ENCODE data around the gene LPGAT1. TPM values are rescaled to one million over a fixed set of nuclear protein-coding genes. Genes with fewer than 3 reads are reported as not detected.

Gene LPGAT1
- total RNA-seq, 1 experiment from 2014 or later, result 37.5 TPM

- POLR2A ChIA-PET (ENCODE audit: low non-redundant PET), result no interaction called here
- DNase-seq (ENCODE audit: low spot score), result no peak
- no TSS peak for BruUV-seq (replicated peaks)
- intact Hi-C loops (cut with micrococcal nuclease; ENCODE audit: unreplicated experiment), result no loop called here
- CTCF ChIA-PET, result no interaction called here
- H3K4me3 ChIP-seq (ENCODE audit: low read depth, low read length, poor library complexity, severe bottlenecking), result no peak overlapping the region
- peaks cover 17% of the 10 kb centered on the region for H3K4me1 ChIP-seq (ENCODE audit: insufficient read depth, low read length, poor library complexity, severe bottlenecking)
- no peaks in the 10 kb centered on the region for H3K27me3 ChIP-seq (replicated peaks; ENCODE audit: insufficient read depth, low read depth, low read length, poor library complexity)
- no peaks in the 10 kb centered on the region for H3K36me3 ChIP-seq (ENCODE audit: insufficient read depth, low read length, poor library complexity, severe bottlenecking)
- TF ChIP-seq CTCF (conservative IDR thresholded peaks at IDR 0.05; ENCODE audit: low read depth, low read length), result no peak
- no peak for TF ChIP-seq EZH2 (IDR thresholded peaks at IDR 0.05; ENCODE audit: borderline replicate concordance, low read depth, low read length, poor library complexity, severe bottlenecking)
- no peak overlapping the region for H3K27ac ChIP-seq (ENCODE audit: low read depth, low read length, poor library complexity, severe bottlenecking)
- H3K9me3 ChIP-seq (ENCODE audit: low read depth, low read length, poor library complexity, severe bottlenecking), result no peaks in the 10 kb centered on the region
Measured at GRCh38 chr1:211741116-211741515, 89.4 kb downstream of the LPGAT1 start.

DNA sequence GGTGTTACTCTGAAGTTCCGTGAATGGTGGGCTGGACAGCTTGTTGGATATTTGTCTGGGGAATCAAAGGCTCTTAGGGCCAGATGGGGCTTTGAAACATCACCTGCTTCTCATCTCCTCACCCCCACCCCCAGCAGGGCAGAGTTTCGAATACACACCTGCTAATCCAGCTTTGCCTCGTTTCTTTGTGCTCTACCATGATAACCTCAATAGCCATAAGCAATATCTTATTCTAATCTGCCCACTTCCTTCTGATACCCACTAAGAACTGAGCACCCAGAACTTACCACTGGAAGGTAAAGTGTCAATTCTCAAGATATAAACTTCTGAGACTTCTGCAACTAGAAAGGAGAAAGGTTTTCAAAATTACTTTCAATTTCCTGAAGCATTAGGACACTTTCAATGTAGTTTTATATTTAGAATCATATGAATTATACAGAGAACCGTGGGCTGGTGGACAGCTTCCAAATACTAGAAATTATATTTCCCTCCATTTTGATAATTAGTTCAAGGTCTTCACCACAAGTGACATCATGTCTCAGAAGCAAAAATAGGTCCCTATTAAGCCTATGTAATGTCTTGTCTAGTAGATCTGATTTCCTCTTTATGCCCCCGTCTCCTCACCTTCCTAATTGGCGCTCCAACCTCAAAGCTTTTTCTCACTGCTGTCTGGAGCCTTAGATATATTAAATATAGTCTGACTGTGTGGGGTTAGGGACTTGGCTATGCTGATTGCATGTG lies 90.7 kb downstream of the LPGAT1 start:
- BruUV-seq (replicated peaks), result no TSS peak
- Histone ChIP-seq H3K4me1 (ENCODE audit: insufficient read depth, low read length, poor library complexity, severe bottlenecking) (peaks cover 23% of the 10 kb centered on the region), H3K27me3 (replicated peaks; ENCODE audit: insufficient read depth, low read depth, low read length, poor library complexity) (no peaks in the 10 kb centered on the region), H3K9me3 (ENCODE audit: low read depth, low read length, poor library complexity, severe bottlenecking) (no peaks in the 10 kb centered on the region), H3K27ac (ENCODE audit: low read depth, low read length, poor library complexity, severe bottlenecking) (no peak overlapping the region), H3K36me3 (ENCODE audit: insufficient read depth, low read length, poor library complexity, severe bottlenecking) (no peaks in the 10 kb centered on the region), H3K4me3 (ENCODE audit: low read depth, low read length, poor library complexity, severe bottlenecking) (no peak overlapping the region)
- intact Hi-C loops (cut with micrococcal nuclease; ENCODE audit: unreplicated experiment), result no loop called here
- no peak for DNase-seq (ENCODE audit: low spot score)
- POLR2A ChIA-PET (ENCODE audit: low non-redundant PET), result no interaction called here
- TF ChIP-seq EZH2 (IDR thresholded peaks at IDR 0.05; ENCODE audit: borderline replicate concordance, low read depth, low read length, poor library complexity, severe bottlenecking), result no peak
- CTCF ChIA-PET, result no interaction called here

DNA sequence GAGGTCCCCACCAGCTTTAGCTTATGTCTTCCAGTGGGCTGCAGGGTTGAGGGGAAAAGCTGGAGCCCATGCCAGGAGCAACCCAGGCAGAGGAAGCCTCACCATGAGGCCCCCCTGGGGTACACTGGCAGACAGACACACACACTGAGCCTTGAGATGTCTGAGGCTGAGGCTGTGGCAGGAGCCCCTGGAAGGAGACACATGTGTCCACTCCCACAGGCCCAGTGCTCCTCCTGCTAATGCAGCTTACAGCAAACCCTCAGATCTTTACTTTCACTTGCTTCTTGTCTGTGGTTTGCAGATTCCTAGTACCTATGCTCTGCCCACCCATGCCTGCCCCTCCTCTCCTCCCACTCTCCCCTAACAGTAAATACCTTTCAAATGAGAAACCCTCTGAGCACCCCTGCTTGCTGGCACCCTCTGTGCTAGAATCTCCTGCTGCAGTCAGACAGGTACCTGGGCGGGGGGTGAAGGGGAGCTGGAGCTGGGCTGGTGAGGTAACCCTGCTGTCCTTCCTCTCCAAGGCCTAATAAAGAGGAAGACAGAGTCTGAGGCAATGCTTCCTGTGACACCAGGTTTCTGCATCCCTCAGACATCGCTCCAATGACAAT lies 91.8 kb downstream of the LPGAT1 start:
- H3K9me3 ChIP-seq (ENCODE audit: low read depth, low read length, poor library complexity, severe bottlenecking), result no peaks in the 10 kb centered on the region
- DNase-seq (ENCODE audit: low spot score), result no peak
- H3K36me3 ChIP-seq (ENCODE audit: insufficient read depth, low read length, poor library complexity, severe bottlenecking), result no peaks in the 10 kb centered on the region
- ChIA-PET CTCF (no interaction called here), POLR2A (ENCODE audit: low non-redundant PET) (no interaction called here)
- intact Hi-C loops (cut with micrococcal nuclease; ENCODE audit: unreplicated experiment), result no loop called here
- H3K27me3 ChIP-seq (replicated peaks; ENCODE audit: insufficient read depth, low read depth, low read length, poor library complexity), result no peaks in the 10 kb centered on the region
- H3K27ac ChIP-seq (ENCODE audit: low read depth, low read length, poor library complexity, severe bottlenecking), result no peak overlapping the region
- no peak overlapping the region for H3K4me3 ChIP-seq (ENCODE audit: low read depth, low read length, poor library complexity, severe bottlenecking)
- TF ChIP-seq CTCF (conservative IDR thresholded peaks at IDR 0.05; ENCODE audit: low read depth, low read length), result no peak
- TF ChIP-seq EZH2 (IDR thresholded peaks at IDR 0.05; ENCODE audit: borderline replicate concordance, low read depth, low read length, poor library complexity, severe bottlenecking), result no peak
- no TSS peak for BruUV-seq (replicated peaks)
- peaks cover 23% of the 10 kb centered on the region for H3K4me1 ChIP-seq (ENCODE audit: insufficient read depth, low read length, poor library complexity, severe bottlenecking)

Measured in A673 (cell line).